Putamen (tissue), 1 donor: ENCODE results near the gene FOXO3.
"Not testable (repeated sequence)": the region's sequence is repeated elsewhere in the genome, so short reads cannot be mapped to it uniquely, and the experiment has no call there.

Experiments
- DNase-seq: peaks from one replicate; pipeline ENCODE4 v3.0.0-alpha.2; 2016; ENCODE audit warnings: low spot score

Gene FOXO3

GRCh38 chr6:108630050-108630714 lies 69.5 kb downstream of the FOXO3 start:
- DNase-seq, result no peak

- DNase-seq, result no peak
These were observed 71.7 kb downstream of the FOXO3 start for GRCh38 chr6:108632441-108632840.

GRCh38 chr6:108633436-108633835 lies 72.7 kb downstream of the FOXO3 start:
- DNase-seq, result peak; percentile 44

- DNase-seq, result no peak
These were observed 74.9 kb downstream of the FOXO3 start for GRCh38 chr6:108635505-108636226.

GRCh38 chr6:108637963-108638362 lies 77.2 kb downstream of the FOXO3 start:
- DNase-seq, result no peak

GRCh38 chr6:108638993-108639392 lies 78.3 kb downstream of the FOXO3 start:
- DNase-seq, result no peak

- DNase-seq, result no peak
These were observed 79.4 kb downstream of the FOXO3 start for GRCh38 chr6:108640104-108640503.

GRCh38 chr6:108643184-108643583 lies 82.5 kb downstream of the FOXO3 start:
- no peak for DNase-seq

- DNase-seq, result no peak
These were observed 83.5 kb downstream of the FOXO3 start for GRCh38 chr6:108644252-108644651.

- DNase-seq, result no peak
These were observed 87.5 kb downstream of the FOXO3 start for GRCh38 chr6:108648191-108648590.

- DNase-seq, result no peak
These were observed 89.6 kb downstream of the FOXO3 start for GRCh38 chr6:108650325-108650724.

- no peak for DNase-seq
These were observed 90.1 kb downstream of the FOXO3 start for GRCh38 chr6:108650781-108651180.

GRCh38 chr6:108651340-108652227 lies 90.9 kb downstream of the FOXO3 start:
- DNase-seq, result peak; percentile 52

GRCh38 chr6:108652375-108652774 lies 91.7 kb downstream of the FOXO3 start:
- DNase-seq, result no peak

GRCh38 chr6:108653949-108654348 lies 93.2 kb downstream of the FOXO3 start:
- DNase-seq, result no peak

GRCh38 chr6:108654465-108655106 lies 93.9 kb downstream of the FOXO3 start:
- DNase-seq, result no peak

GRCh38 chr6:108655806-108656651 lies 95.3 kb downstream of the FOXO3 start:
- DNase-seq, result no peak

GRCh38 chr6:108656836-108657235 lies 96.1 kb downstream of the FOXO3 start:
- DNase-seq, result no peak

GRCh38 chr6:108658174-108658573 lies 97.5 kb downstream of the FOXO3 start:
- DNase-seq, result no peak

GRCh38 chr6:108658785-108659184 lies 98.1 kb downstream of the FOXO3 start:
- not testable (repeated sequence) for DNase-seq

- DNase-seq, result no peak
These were observed 99.5 kb downstream of the FOXO3 start for GRCh38 chr6:108660251-108660650.
